Naive B cell (primary cell): ENCODE results near the gene CACNG8. TPM values are rescaled to one million over a fixed set of nuclear protein-coding genes. Genes with fewer than 3 reads are reported as not detected.
A peak's percentile ranks its signal among the peaks of the same experiment; 100 is the strongest.

Experiments used
- ATAC-seq, 2 donors: fragments of 150-1000 bp; cut with Tn5 transposase; 2 replicates each; pipeline ENCODE4 v1.10.0; 2021; ENCODE audit warnings: low read depth in 2 of 2, mild to moderate bottlenecking in 2 of 2, moderate library complexity in 2 of 2
- DNase-seq: peaks from one replicate; pipeline ENCODE4 v3.0.0; 2022
- H3K27ac Mint-ChIP-seq, 6 donors: one replicate each; pipeline ENCODE4 v1.8.0; 2020 to 2022; ENCODE audit warnings: mild to moderate bottlenecking in 6 of 6, mixed read lengths in 6 of 6, moderate library complexity in 5 of 6, inconsistent platforms in 2 of 6
- H3K27me3 Mint-ChIP-seq, 3 donors: one replicate each; pipeline ENCODE4 v1.8.0; 2021 to 2022; ENCODE audit warnings: mixed read lengths in 3 of 3, mild to moderate bottlenecking in 1 of 3
- H3K36me3 Mint-ChIP-seq, 2 donors: one replicate each; pipeline ENCODE4 v1.8.0; 2020 to 2022; ENCODE audit warnings: mixed read lengths in 2 of 2, inconsistent platforms in 1 of 2, mild to moderate bottlenecking in 1 of 2
- H3K4me1 Mint-ChIP-seq, 3 donors: one replicate each; pipeline ENCODE4 v1.8.0; 2020 to 2022; ENCODE audit warnings: mixed read lengths in 3 of 3, inconsistent platforms in 1 of 3, mild to moderate bottlenecking in 1 of 3, moderate library complexity in 1 of 3
- H3K4me3 Mint-ChIP-seq, 8 donors: one replicate each; pipeline ENCODE4 v1.8.0; 2020 to 2022; ENCODE audit warnings: mild to moderate bottlenecking in 8 of 8, mixed read lengths in 8 of 8, moderate library complexity in 8 of 8, inconsistent platforms in 2 of 8
- H3K9me3 Mint-ChIP-seq, 7 donors: one replicate each; pipeline ENCODE4 v1.8.0; 2020 to 2022; ENCODE audit warnings: mixed read lengths in 7 of 7, mild to moderate bottlenecking in 5 of 7, inconsistent platforms in 2 of 7, moderate library complexity in 1 of 7
- polyA plus RNA-seq, 6 donors: library from polyadenylated mRNA; unstranded; fragments of 300-500 nt; fragmentation: Illumina TruSeq; gene quantifications; one replicate each; pipeline ENCODE4 v1.2.3, GENCODE V29; 2021; ENCODE audit warnings: low read depth in 6 of 6

CACNG8 gene
- polyA plus RNA-seq, 6 donors from 2014 or later = not detected

DNA sequence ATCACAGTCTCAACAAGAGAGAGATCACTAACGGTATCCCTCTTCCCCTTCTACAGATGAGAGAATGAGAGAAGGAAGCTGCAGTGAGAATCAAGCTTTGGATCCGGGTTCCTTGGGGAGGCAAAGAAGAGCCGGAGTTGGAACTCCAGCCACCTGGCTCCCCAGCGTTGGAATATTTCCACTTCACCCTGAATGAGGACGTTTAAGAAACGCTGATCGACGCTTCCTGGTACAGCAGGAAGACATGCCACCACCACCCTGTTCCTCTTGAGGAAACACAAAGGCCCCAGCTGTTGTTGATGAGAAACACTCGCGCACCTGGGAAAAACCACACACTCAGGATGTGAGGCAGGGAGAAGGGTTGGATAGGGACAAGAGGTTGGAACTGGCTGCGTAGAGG is 11.3 kb upstream of the CACNG8 start:
- ATAC-seq = no peak
- peaks cover 26 to 36% (median 34%) of the 10 kb centered on the region in 3 donors for H3K27me3 Mint-ChIP-seq
- H3K36me3 Mint-ChIP-seq = peaks cover 0 to 6% of the 10 kb centered on the region in 2 donors
- no peaks in the 10 kb centered on the region for H3K4me1 Mint-ChIP-seq
- no peak for DNase-seq
- H3K27ac Mint-ChIP-seq = no peak overlapping the region
- H3K9me3 Mint-ChIP-seq = peaks cover 0 to 14% (median 10%) of the 10 kb centered on the region in 7 donors
- H3K4me3 Mint-ChIP-seq = no peak overlapping the region

DNA sequence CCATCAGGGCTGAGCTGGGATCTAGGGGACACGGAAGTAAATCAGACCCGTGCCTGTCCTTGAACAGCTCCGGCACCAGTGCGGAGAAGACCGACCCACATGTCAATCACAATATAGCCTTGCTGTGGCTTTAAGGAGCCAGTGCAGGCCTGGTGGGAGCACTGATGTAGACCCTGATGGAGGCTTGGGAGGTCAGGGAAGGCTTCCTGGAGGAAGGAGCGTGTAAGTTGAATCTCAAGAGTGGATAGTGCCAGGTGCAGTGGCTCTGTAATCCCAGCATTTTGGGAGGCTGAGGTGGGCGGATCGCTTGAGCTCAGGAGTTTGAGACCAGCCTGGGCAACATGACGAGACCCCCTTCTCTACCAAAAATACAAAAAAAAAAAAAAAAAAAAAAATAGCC is 10.8 kb upstream of the CACNG8 start:
- Mint-ChIP-seq H3K27me3 (peaks cover 26 to 37% (median 36%) of the 10 kb centered on the region in 3 donors), H3K4me1 (no peaks in the 10 kb centered on the region), H3K4me3 (no peak overlapping the region), H3K27ac (no peak overlapping the region), H3K36me3 (peaks cover 0 to 5% of the 10 kb centered on the region in 2 donors), H3K9me3 (peaks cover 0 to 14% (median 10%) of the 10 kb centered on the region in 7 donors)
- no peak for ATAC-seq
- no peak for DNase-seq

DNA sequence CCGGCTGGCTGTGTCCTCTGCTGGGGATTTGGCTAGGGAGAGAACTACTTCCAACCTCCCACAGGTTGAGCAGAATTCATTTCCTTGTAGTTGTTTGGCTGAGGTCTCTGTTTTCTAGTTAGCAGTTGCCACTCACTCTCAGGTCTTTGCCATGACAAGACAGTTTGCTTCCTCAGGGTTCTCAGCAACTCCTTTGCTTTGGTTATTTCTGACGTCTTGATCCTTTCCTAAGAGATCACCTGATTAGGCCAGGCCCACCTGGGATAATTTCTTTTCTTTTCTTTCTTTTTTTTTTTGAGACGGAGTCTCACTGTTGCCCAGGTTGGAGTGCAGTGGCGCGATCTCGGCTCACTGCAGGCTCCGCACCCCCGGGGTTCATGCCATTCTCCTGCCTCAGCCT is 9.4 kb upstream of the CACNG8 start:
- H3K9me3 Mint-ChIP-seq = peaks cover 0 to 16% (median 10%) of the 10 kb centered on the region in 7 donors
- no peak overlapping the region for H3K27ac Mint-ChIP-seq
- H3K4me1 Mint-ChIP-seq = no peaks in the 10 kb centered on the region
- H3K4me3 Mint-ChIP-seq = peak overlapping the region in 1 of 8 donors; percentile 52
- peaks cover 33 to 41% (median 40%) of the 10 kb centered on the region in 3 donors for H3K27me3 Mint-ChIP-seq
- DNase-seq (no peak), ATAC-seq (no peak)
- peaks cover 0 to 2% of the 10 kb centered on the region in 2 donors for H3K36me3 Mint-ChIP-seq

DNA sequence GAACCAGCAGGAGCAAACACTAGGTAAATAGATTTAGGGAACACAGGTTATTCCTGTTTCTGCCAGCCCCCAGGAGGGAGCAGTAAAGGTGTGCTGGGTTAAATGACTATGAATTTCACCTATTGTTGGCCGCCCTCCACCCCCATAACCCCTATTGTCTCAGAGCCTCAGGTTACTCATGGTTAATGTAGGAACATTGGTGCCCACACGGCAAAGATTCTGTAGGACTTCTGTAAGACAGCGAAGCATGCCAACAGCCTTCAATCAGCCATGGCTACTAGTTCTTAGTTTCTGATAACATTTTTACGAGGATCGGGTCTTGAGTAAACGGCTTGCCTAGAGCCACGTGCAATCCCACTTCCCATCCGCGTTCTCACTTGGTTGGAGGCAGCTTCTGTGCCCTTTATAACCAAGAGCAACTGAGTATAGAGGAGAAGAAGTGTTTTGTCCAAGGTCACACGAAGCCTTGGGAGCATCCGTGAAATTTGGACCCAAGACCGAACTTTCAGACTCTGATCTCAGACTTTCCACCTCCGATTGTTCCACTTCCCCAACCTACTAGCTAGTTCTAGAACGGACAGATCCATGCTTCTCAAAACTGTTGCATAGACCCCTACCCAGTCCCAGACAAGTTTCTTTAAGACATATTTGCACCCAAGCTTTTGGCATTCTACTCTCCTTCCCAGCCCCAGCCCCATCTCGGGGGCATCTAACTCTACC is 5.1 kb upstream of the CACNG8 start:
- H3K36me3 Mint-ChIP-seq = peaks cover 0 to 26% of the 10 kb centered on the region in 2 donors
- peaks cover 0 to 17% (median 16%) of the 10 kb centered on the region in 3 donors for H3K4me1 Mint-ChIP-seq
- peaks cover 45 to 70% (median 69%) of the 10 kb centered on the region in 3 donors for H3K27me3 Mint-ChIP-seq
- ATAC-seq (no peak), DNase-seq (no peak)
- H3K9me3 Mint-ChIP-seq = peaks cover 0 to 18% (median 10%) of the 10 kb centered on the region in 7 donors
- H3K4me3 Mint-ChIP-seq = no peak overlapping the region
- H3K27ac Mint-ChIP-seq = no peak overlapping the region

DNA sequence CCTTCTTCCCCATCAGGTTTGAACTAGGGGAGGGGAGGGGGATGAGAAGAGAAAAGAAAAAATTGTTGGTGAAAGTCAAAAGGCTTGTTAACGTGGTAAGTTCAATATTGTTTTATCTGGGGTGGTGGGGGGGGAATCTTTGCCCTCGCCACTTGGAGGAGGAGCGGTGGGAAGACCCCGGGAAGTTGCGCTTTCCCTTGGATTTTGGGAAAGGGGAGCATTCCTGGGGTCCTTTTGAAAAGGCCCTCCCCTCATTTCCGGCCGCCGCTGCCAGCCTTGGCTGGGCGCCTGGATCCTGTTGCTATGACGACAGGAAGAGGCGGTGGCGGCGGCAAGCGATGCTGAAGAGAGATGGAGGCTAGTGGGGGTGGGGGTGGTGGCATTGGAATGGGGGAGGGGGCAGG is 4.6 kb upstream of the CACNG8 start:
- DNase-seq = no peak
- H3K9me3 Mint-ChIP-seq = peaks cover 0 to 18% (median 9%) of the 10 kb centered on the region in 7 donors
- H3K4me3 Mint-ChIP-seq = no peak overlapping the region
- H3K36me3 Mint-ChIP-seq = peaks cover 0 to 26% of the 10 kb centered on the region in 2 donors
- no peak for ATAC-seq
- H3K27me3 Mint-ChIP-seq = peaks cover 45 to 72% (median 70%) of the 10 kb centered on the region in 3 donors
- H3K4me1 Mint-ChIP-seq = peaks cover 0 to 17% (median 16%) of the 10 kb centered on the region in 3 donors
- H3K27ac Mint-ChIP-seq = no peak overlapping the region

DNA sequence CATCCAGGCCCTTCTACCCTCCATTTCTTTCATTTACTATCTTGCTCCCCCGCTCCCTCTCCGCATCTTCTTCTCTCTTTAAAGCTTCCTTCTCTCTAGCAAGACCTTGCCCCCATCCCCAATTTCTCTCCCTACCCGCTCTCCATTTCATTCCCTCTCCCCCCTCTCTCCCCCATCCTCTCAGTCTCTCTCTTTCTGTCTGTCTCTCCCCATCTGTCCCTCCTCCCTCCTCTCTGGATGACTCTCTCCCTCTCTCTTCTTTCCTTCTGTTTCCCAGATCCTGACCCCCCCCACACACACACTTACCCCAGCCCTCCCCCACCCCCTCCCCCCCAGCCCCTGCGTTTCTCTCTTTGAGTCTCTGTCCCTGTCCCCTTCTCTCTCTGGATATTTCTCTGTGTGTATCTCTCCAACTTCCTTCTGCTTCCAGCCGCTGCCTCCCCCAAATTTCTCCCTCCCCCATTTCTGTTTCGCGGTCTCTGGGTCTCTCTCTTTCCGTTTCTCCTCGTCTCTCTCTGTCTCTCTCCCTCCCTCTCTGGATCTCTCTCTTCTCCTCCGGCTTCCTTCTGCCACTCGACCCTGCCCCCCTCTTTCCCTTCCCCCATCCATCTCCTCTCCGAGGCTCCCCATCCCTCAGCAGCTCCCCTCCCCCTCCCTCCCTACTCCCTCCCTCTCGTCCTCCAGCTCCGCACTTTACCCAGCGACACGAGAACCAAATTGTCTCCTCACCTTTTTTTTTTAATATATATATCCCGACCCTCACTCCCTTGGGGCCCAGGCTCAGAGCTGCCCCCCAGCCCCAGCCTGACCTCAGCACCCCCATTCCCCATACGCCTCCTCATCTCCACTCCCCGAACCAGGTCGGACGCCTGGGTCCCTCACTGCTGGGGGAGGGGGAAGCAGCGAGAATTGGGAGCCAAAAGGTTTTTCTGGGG is 3.6 kb upstream of the CACNG8 start:
- peaks cover 0 to 36% of the 10 kb centered on the region in 2 donors for H3K36me3 Mint-ChIP-seq
- peaks cover 0 to 18% (median 17%) of the 10 kb centered on the region in 3 donors for H3K4me1 Mint-ChIP-seq
- peaks cover 47 to 81% (median 79%) of the 10 kb centered on the region in 3 donors for H3K27me3 Mint-ChIP-seq
- H3K27ac Mint-ChIP-seq = peak overlapping the region in 1 of 6 donors; percentile 90
- ATAC-seq (no peak), DNase-seq (no peak)
- no peak overlapping the region for H3K4me3 Mint-ChIP-seq
- peaks cover 0 to 13% (median 9%) of the 10 kb centered on the region in 7 donors for H3K9me3 Mint-ChIP-seq

DNA sequence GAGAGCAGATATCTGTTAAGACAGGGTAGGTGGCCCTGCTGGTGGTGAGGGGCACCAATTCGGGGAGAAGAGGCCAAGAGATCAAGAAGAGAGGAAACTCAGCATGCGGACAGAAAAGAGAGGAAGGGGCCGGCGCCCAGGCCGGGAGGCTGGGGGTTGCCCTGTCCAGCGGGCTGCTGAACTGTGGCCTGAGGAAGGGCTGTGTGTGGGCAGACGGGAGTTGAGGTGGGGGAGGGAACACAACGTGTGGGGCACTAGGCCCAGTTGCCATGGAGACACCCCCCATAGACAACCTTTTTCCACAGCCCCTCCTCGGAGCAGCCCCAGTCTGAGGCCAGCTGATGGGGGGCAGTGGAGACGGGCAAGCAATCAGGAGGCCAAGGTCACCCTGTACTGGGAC is 2.5 kb upstream of the CACNG8 start:
- H3K4me3 Mint-ChIP-seq = no peak overlapping the region
- ATAC-seq = no peak
- peaks cover 0 to 46% of the 10 kb centered on the region in 2 donors for H3K36me3 Mint-ChIP-seq
- H3K27ac Mint-ChIP-seq = no peak overlapping the region
- H3K4me1 Mint-ChIP-seq = peaks cover 0 to 25% (median 23%) of the 10 kb centered on the region in 3 donors
- DNase-seq = no peak
- peaks cover 53 to 85% (median 84%) of the 10 kb centered on the region in 3 donors for H3K27me3 Mint-ChIP-seq
- H3K9me3 Mint-ChIP-seq = peaks cover 0 to 9% (median 4%) of the 10 kb centered on the region in 7 donors

DNA sequence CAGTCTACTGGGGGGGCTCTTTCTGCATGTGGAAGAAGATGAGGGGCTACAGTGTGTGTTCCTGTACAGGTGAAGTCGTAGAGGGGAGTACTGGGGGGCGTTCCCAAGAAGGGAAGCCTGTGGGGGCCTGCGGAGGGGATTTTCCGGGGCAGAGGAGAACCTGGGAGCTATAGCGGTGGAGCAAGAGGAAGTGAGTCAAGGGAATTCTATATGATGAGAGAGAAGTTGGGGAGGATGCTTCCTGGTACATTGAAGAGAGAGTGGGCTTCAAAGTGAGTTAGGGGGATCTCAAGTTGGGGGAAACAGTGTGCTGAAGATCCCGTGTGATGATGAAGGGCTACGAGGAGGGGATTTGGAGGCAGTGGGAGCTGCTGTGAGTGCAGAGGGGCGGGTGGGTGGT is 1.9 kb upstream of the CACNG8 start:
- H3K27me3 Mint-ChIP-seq = peaks cover 56 to 85% (median 84%) of the 10 kb centered on the region in 3 donors
- peaks cover 0 to 53% of the 10 kb centered on the region in 2 donors for H3K36me3 Mint-ChIP-seq
- H3K4me1 Mint-ChIP-seq = peaks cover 0 to 27% (median 23%) of the 10 kb centered on the region in 3 donors
- ATAC-seq (no peak), DNase-seq (no peak)
- H3K4me3 Mint-ChIP-seq = peak overlapping the region in 1 of 8 donors; percentile 77
- H3K27ac Mint-ChIP-seq = peak overlapping the region in 3 of 6 donors; percentile 0 to 57 (median 41)
- peaks cover 0 to 9% (median 4%) of the 10 kb centered on the region in 7 donors for H3K9me3 Mint-ChIP-seq

DNA sequence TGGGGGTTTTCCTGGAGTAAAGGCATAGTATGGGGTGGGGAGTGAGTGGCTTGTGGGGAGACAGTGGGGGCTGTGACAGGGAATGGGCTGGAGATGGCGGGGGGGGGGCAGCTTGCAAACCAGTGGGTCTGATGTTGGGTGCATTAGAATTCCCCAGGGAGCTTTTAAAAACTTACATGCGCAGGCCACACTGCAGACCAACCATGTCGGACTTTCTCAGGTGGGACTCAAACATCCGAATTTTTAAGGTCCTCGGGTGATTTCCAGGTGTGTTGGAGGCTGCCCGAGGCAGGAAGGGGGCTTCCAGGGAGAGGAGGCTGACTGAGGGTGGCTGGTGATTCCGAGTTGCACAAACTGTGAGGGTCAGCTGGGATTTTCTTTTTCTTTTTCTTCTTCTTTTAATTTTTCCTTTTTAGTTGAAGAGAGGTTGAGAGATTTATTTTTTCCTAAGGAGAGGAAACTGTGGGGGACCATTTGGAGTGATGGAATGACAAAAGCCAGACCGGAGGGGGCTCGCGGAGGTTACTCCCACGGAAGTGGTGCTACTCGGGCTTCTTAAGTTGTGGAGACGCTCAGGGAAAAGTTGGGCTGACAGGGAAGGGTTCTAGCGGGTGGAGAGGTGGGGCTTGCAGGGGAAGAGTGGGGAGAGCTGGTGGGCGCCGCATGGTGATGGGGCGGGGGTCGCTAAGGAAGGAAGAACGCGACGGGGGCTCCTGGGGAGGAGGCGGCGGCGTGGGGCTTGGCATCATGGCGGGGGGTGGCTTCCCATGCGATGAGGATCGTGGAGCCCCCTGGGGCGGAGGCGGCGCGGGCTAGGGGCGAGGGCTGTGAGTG is 997 bp upstream of the CACNG8 start:
- H3K9me3 Mint-ChIP-seq = peaks cover 0 to 9% (median 4%) of the 10 kb centered on the region in 7 donors
- H3K36me3 Mint-ChIP-seq = peaks cover 0 to 53% of the 10 kb centered on the region in 2 donors
- H3K4me3 Mint-ChIP-seq = peak overlapping the region in 1 of 8 donors; percentile 19
- no peak for ATAC-seq
- DNase-seq = no peak
- peaks cover 62 to 92% (median 88%) of the 10 kb centered on the region in 3 donors for H3K27me3 Mint-ChIP-seq
- H3K4me1 Mint-ChIP-seq = peaks cover 0 to 27% (median 23%) of the 10 kb centered on the region in 3 donors
- H3K27ac Mint-ChIP-seq = peak overlapping the region in 2 of 6 donors; percentile 59 to 84

DNA sequence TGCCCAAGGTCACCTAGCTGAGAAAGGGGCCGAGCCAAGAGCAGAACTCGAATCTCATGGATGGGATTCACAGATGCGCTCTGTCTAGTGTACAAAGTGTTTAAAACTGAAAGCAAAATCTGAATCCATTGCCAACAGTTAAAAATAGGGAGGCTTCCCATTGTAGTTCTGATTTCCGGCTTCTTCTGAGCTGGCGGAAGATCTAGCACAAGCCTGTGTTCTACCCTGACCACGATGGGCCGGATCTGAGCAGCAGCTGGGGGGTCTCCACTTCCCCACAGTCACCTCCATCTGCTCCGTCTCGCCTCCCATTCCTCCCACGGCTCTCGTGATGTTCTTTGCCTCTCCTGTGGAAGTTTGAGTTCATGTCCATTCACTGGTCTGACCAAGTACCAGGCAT is 2.4 kb downstream of the CACNG8 start:
- DNase-seq (no peak), ATAC-seq (no peak)
- peaks cover 0 to 25% (median 13%) of the 10 kb centered on the region in 3 donors for H3K4me1 Mint-ChIP-seq
- peak overlapping the region in 2 of 8 donors; percentile 2 to 45 for H3K4me3 Mint-ChIP-seq
- peaks cover 0 to 4% (median 2%) of the 10 kb centered on the region in 7 donors for H3K9me3 Mint-ChIP-seq
- H3K27me3 Mint-ChIP-seq = peaks cover 51 to 74% (median 71%) of the 10 kb centered on the region in 3 donors
- H3K27ac Mint-ChIP-seq = peak overlapping the region in 1 of 6 donors; percentile 75
- H3K36me3 Mint-ChIP-seq = peaks cover 0 to 38% of the 10 kb centered on the region in 2 donors

DNA sequence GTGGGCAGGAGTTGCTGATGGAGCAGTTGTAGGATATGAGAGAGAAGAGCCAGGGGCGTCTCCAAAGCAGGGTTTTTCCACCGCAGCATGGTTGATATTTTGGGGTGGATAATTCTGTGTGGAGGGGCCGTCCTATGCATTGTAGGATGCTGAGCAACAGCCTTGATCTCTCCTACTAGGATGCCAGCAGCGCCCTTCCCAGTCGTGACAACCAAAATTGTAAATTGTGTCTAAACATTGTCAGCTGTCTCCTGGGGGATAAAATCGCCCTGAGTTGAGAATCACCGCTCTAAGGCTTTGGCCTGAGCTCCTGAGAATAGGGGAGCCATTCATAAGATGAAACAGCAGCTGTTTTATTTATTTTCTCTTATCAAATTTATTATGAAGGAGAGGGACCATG is 4.2 kb downstream of the CACNG8 start:
- Mint-ChIP-seq H3K27ac (no peak overlapping the region), H3K4me3 (no peak overlapping the region), H3K27me3 (peaks cover 40 to 71% (median 52%) of the 10 kb centered on the region in 3 donors)

DNA sequence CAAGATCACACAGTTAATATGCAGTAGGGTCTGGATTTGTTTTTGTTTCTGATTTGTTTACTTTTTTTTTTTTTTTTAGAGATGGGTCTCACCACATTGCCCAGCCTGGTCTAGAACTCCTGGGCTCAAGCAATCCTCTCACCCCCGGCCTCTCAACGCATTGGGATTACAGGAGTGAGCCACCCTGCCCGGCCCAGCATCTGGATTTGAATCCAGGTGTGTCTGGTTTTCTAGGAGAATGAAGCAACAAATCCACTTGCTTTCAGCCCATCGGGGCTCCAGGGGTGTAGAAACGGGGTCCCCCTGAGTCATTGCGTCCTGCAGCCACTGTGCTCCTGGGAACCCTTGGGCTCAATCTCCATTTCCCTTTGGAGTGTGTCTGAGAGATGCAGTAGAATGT is 6.6 kb downstream of the CACNG8 start:
- ATAC-seq (no peak), DNase-seq (no peak)
- Mint-ChIP-seq H3K9me3 (peaks cover 0 to 2% (median 0%) of the 10 kb centered on the region in 7 donors), H3K4me1 (peaks cover 0 to 11% (median 2%) of the 10 kb centered on the region in 3 donors), H3K36me3 (peaks cover 0 to 14% of the 10 kb centered on the region in 2 donors), H3K27ac (no peak overlapping the region), H3K4me3 (no peak overlapping the region), H3K27me3 (peaks cover 36 to 79% (median 40%) of the 10 kb centered on the region in 3 donors)

More for the DNA sequence above, 4.2 kb downstream of the CACNG8 start:
- H3K36me3 Mint-ChIP-seq = peaks cover 0 to 26% of the 10 kb centered on the region in 2 donors
- H3K4me1 Mint-ChIP-seq = peaks cover 0 to 14% (median 6%) of the 10 kb centered on the region in 3 donors
- peaks cover 0 to 4% (median 1%) of the 10 kb centered on the region in 7 donors for H3K9me3 Mint-ChIP-seq
- no peak for ATAC-seq
- no peak for DNase-seq
